ENCODE measurements around the gene RGL4.
"Not testable (repeated sequence)": the region's sequence is repeated elsewhere in the genome, so short reads cannot be mapped to it uniquely, and the experiment has no call there.

GRCh38 chr22:23646526-23646925, 44.3 kb upstream of the RGL4 start:
- TF ChIP-seq POLR2A (IDR thresholded peaks at IDR 0.05; ENCODE audit: low read depth); EP300 (IDR thresholded peaks at IDR 0.05); CTCF (IDR thresholded peaks at IDR 0.05): not testable (repeated sequence)
